ENCODE measurements around the gene PPP1R1A. TPM values are rescaled to one million over a fixed set of nuclear protein-coding genes. Genes with fewer than 3 reads are reported as not detected.

PPP1R1A gene
- total and polyA plus RNA-seq, 2 experiments from 2014 or later, result 14.0 to 43.2 TPM

DNA sequence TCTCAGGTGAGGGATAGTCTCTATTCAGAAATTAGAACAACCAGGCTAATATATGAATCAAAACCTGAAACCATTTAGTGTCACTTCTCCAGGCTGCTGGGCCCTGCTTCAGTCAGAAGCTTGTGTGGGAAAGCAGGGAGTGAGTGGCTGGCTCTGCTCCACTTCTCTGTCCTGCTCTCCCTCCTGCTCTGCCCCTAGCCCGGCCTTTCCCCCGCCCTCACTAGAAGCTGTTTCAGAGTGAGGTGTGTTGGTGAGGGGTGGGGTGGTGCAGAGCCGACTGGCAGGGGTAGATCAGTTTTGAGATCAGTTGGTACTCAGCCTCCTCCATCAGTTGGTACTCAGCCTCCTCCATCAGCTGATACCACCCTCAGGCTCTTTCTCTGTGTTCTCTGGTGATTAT, 7.0 kb upstream of the PPP1R1A start:
- no peaks in the 10 kb centered on the region for H3K9me2 ChIP-seq (replicated peaks; ENCODE audit: insufficient read depth)
- H3K36me3 ChIP-seq (replicated peaks; ENCODE audit: insufficient read depth, low read depth), result no peaks in the 10 kb centered on the region
- no peak overlapping the region for H3K27ac ChIP-seq
- no peak for DNase-seq (ENCODE audit: low spot score)
- 76% methylated on average over 3 of the region's 3 CpGs for WGBS (ENCODE audit: low lambda C conversion rate, missing lambda C conversion rate)
- H3K9me3 ChIP-seq (ENCODE audit: low read depth), result no peaks in the 10 kb centered on the region
- H2AFZ ChIP-seq, result no peak overlapping the region
- no peak for TF ChIP-seq EZH2phosphoT487 (IDR thresholded peaks at IDR 0.05; ENCODE audit: low read depth, severe bottlenecking, unreplicated experiment)
- TF ChIP-seq, protein P1, sequence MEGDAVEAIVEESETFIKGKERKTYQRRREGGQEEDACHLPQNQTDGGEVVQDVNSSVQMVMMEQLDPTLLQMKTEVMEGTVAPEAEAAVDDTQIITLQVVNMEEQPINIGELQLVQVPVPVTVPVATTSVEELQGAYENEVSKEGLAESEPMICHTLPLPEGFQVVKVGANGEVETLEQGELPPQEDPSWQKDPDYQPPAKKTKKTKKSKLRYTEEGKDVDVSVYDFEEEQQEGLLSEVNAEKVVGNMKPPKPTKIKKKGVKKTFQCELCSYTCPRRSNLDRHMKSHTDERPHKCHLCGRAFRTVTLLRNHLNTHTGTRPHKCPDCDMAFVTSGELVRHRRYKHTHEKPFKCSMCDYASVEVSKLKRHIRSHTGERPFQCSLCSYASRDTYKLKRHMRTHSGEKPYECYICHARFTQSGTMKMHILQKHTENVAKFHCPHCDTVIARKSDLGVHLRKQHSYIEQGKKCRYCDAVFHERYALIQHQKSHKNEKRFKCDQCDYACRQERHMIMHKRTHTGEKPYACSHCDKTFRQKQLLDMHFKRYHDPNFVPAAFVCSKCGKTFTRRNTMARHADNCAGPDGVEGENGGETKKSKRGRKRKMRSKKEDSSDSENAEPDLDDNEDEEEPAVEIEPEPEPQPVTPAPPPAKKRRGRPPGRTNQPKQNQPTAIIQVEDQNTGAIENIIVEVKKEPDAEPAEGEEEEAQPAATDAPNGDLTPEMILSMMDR (IDR thresholded peaks at IDR 0.05; ENCODE audit: poor library complexity), result no peak
- TF ChIP-seq EZH2 (IDR thresholded peaks at IDR 0.05; ENCODE audit: borderline replicate concordance), result no peak
- H4K20me1 ChIP-seq (ENCODE audit: insufficient read depth, poor library complexity, severe bottlenecking), result no peaks in the 10 kb centered on the region
- H3K4me3 ChIP-seq, result no peak overlapping the region
- H3K79me2 ChIP-seq, result no peaks in the 10 kb centered on the region
- H3K4me2 ChIP-seq, result no peak overlapping the region
- H3K27me3 ChIP-seq, result peaks cover 3% of the 10 kb centered on the region
- H3K4me1 ChIP-seq (ENCODE audit: insufficient read depth), result peaks cover 7% of the 10 kb centered on the region

DNA sequence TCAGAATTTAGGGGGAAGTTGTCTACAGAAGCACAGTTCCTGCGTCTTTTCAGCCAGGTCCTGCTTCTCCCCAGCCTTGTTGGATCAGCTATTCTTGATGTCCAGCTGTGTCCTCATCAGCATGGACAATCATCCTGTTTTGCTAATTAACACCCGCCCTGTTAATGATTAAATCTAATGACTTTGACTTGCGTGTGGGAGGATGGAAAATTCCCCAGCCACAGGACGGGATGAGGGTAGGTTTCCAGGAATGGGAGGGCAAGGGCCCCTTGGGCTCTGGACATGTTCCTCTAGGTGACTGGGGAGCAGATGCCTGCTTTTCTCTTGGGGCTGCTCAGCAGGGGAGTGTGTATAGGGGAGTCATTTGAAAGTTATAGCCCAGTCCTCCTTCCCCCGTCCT, 5.3 kb upstream of the PPP1R1A start:
- Histone ChIP-seq H3K9me3 (ENCODE audit: low read depth) (no peaks in the 10 kb centered on the region), H3K27me3 (peaks cover 7% of the 10 kb centered on the region), H3K9me2 (replicated peaks; ENCODE audit: insufficient read depth) (no peaks in the 10 kb centered on the region), H3K4me1 (ENCODE audit: insufficient read depth) (peaks cover 7% of the 10 kb centered on the region), H4K20me1 (ENCODE audit: insufficient read depth, poor library complexity, severe bottlenecking) (no peaks in the 10 kb centered on the region), H3K79me2 (no peaks in the 10 kb centered on the region), H3K27ac (peak overlapping the region; percentile 69), H3K4me3 (no peak overlapping the region), H3K36me3 (replicated peaks; ENCODE audit: insufficient read depth, low read depth) (no peaks in the 10 kb centered on the region), H2AFZ (no peak overlapping the region), H3K4me2 (no peak overlapping the region)
- TF ChIP-seq, protein P1 (IDR thresholded peaks at IDR 0.05; ENCODE audit: poor library complexity), result no peak
- TF ChIP-seq EZH2 (IDR thresholded peaks at IDR 0.05; ENCODE audit: borderline replicate concordance) (no peak), EZH2phosphoT487 (IDR thresholded peaks at IDR 0.05; ENCODE audit: low read depth, severe bottlenecking, unreplicated experiment) (no peak)
- 59% methylated on average over 5 of the region's 5 CpGs for WGBS (ENCODE audit: low lambda C conversion rate, missing lambda C conversion rate)
- DNase-seq (ENCODE audit: low spot score), result no peak

DNA sequence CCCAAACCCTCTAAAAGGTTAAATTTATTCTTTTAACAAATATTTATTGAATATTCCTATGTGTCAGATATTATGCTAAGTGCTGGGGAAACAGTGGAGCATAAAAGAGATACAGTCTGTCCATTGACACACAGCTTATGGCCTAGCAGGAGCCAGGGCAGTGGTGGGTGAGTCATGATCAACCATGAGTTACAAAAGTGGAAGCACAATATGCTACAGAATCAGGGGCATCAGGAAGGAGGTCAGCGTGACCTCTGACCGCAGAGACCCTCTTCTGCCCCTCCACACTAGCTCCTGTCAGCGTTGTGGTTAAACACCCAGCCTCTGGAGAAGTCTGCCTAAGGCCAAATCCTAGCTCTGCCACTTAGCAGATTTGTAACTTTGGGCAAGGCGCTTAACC, 4.7 kb upstream of the PPP1R1A start:
- Histone ChIP-seq H3K4me2 (no peak overlapping the region), H3K79me2 (no peaks in the 10 kb centered on the region), H2AFZ (no peak overlapping the region), H3K4me1 (ENCODE audit: insufficient read depth) (peaks cover 7% of the 10 kb centered on the region), H3K36me3 (replicated peaks; ENCODE audit: insufficient read depth, low read depth) (no peaks in the 10 kb centered on the region), H3K27ac (peak overlapping the region; percentile 53), H4K20me1 (ENCODE audit: insufficient read depth, poor library complexity, severe bottlenecking) (no peaks in the 10 kb centered on the region), H3K4me3 (no peak overlapping the region), H3K9me2 (replicated peaks; ENCODE audit: insufficient read depth) (no peaks in the 10 kb centered on the region), H3K9me3 (ENCODE audit: low read depth) (no peaks in the 10 kb centered on the region), H3K27me3 (peaks cover 9% of the 10 kb centered on the region)
- 84% methylated on average over 4 of the region's 4 CpGs for WGBS (ENCODE audit: low lambda C conversion rate, missing lambda C conversion rate)
- no peak for TF ChIP-seq EZH2phosphoT487 (IDR thresholded peaks at IDR 0.05; ENCODE audit: low read depth, severe bottlenecking, unreplicated experiment)
- TF ChIP-seq, protein P1 (IDR thresholded peaks at IDR 0.05; ENCODE audit: poor library complexity), result no peak
- TF ChIP-seq EZH2 (IDR thresholded peaks at IDR 0.05; ENCODE audit: borderline replicate concordance), result no peak
- peak; percentile 30 for DNase-seq (ENCODE audit: low spot score)

DNA sequence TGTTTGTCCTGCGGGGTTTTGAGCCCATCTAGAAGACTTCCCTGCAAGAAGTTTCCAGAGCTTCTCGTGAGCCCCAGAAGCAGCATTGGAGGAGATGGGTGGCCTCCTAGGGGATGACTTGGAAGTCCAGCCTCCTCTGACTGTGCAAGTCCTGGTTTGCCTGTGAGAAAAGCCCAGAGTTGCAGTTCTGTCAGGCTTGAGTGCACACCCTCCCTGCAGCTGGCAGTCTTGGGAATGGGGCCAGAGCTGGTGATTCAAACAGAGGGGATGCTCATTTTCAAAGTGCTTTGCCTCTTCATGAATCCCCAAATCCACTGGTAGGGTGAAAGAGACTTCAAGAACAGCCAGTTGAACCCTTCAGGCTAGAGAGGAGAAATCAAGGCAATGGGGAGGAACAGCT, 3.9 kb upstream of the PPP1R1A start:
- H2AFZ ChIP-seq, result no peak overlapping the region
- H3K27ac ChIP-seq, result no peak overlapping the region
- H3K9me2 ChIP-seq (replicated peaks; ENCODE audit: insufficient read depth), result no peaks in the 10 kb centered on the region
- H3K36me3 ChIP-seq (replicated peaks; ENCODE audit: insufficient read depth, low read depth), result no peaks in the 10 kb centered on the region
- H3K4me2 ChIP-seq, result no peak overlapping the region
- no peaks in the 10 kb centered on the region for H3K79me2 ChIP-seq
- no peak for DNase-seq (ENCODE audit: low spot score)
- H3K9me3 ChIP-seq (ENCODE audit: low read depth), result no peaks in the 10 kb centered on the region
- peaks cover 7% of the 10 kb centered on the region for H3K4me1 ChIP-seq (ENCODE audit: insufficient read depth)
- no peaks in the 10 kb centered on the region for H4K20me1 ChIP-seq (ENCODE audit: insufficient read depth, poor library complexity, severe bottlenecking)
- TF ChIP-seq, protein P1 (IDR thresholded peaks at IDR 0.05; ENCODE audit: poor library complexity), result no peak
- no peak for TF ChIP-seq EZH2phosphoT487 (IDR thresholded peaks at IDR 0.05; ENCODE audit: low read depth, severe bottlenecking, unreplicated experiment)
- TF ChIP-seq EZH2 (IDR thresholded peaks at IDR 0.05; ENCODE audit: borderline replicate concordance), result no peak
- H3K27me3 ChIP-seq, result peaks cover 9% of the 10 kb centered on the region
- 85% methylated on average over 2 of the region's 2 CpGs for WGBS (ENCODE audit: low lambda C conversion rate, missing lambda C conversion rate)
- no peak overlapping the region for H3K4me3 ChIP-seq

All from hepatocyte (in vitro differentiated cells).